ENCODE data around the gene RNF150. TPM values are rescaled to one million over a fixed set of nuclear protein-coding genes. Genes with fewer than 3 reads are reported as not detected.

RNF150 gene
- total RNA-seq = 1.0 and 2.4 TPM in 2 replicates

DNA sequence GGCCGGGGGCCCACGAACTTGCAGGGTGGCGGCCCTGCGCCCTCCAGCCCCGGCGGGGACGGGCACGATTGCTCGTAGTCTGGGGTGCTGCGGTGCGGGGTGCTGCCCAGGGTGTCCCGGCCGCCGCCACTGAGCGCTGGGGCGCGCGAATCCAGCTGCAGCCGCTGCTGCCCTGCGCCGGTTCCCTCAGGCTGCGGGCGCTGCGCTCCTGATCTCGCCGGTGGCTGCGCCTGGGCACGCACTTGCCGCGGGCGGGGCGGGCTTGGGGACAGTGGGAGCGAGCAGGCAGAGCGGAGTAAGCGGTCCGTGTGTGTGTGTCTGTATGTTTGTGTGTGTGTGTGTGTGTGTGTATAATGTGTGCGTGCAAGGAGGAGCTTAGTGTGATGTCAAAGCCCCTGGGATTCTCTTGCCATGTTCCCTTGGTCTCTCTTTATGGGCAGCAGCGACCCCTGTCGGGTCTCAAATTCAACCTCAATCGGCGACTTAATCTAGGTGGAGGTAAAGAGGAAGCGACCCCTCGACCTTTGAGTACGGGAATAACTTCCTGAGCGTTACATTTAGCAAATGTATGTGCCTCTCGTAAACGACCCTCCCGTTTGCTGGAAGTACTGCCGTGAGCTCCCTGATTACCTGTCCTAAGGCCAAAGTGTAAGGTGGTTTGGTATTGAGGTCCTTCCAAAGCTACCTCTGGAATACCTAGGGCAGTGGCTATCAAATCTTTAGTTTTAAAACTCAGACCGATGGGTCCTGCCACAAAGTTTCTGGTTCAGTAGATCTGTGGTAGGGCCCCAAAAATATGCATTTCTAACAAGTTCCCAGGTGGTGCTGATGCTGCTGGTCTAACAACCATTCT, at the start of gene RNF150:
RNF150 (minus strand) TSS at position 324 of the 853 bp plus-strand sequence.

Other genes starting within 250 kb of the RNF150 start
- 27.0 and 33.5 TPM in 2 replicates for gene ZNF330, start 87.4 kb upstream of the RNF150 start, total RNA-seq

All from smooth muscle cell of the umbilical artery (primary cell).